OCI-LY1 (cell line): Measurements from ENCODE around the gene RBPMS2.

Experiments
- CTCF ChIP-seq: fragments of 200-600 bp; sonication (generic), shearing (Covaris generic); IDR thresholded peaks from 2 replicates; pipeline ENCODE4 v1.5.1; 2017; ENCODE audit warnings: mild to moderate bottlenecking, antibody characterized with exemption, low read length, moderate library complexity, mixed read lengths
- EZH2 ChIP-seq: fragments of 200-600 bp; sonication (generic), shearing (Covaris generic); IDR thresholded peaks from 2 replicates; pipeline ENCODE4 v1.8.0; 2017; ENCODE audit warnings: borderline replicate concordance, mixed run types, mild to moderate bottlenecking, antibody characterized with exemption, low read length, moderate library complexity, mixed read lengths

- TF ChIP-seq CTCF, result no peak
- TF ChIP-seq EZH2, result no peak
Measured at GRCh38 chr15:64699751-64700388, 75.5 kb downstream of the RBPMS2 start.
